GM12873 (cell line): ENCODE data around the gene HECW1.

Source experiments
- CTCF ChIP-seq: IDR thresholded peaks from 2 replicates; pipeline ENCODE4 v1.5.1; 2012; ENCODE audit warnings: low read depth, mild to moderate bottlenecking, moderate library complexity, low read length, control low read depth; ENCODE audit not compliant: insufficient read depth; ENCODE audit errors: missing control alignments

The HECW1 gene

GRCh38 chr7:43463401-43463980 lies 351.0 kb downstream of the HECW1 start:
- no peak for TF ChIP-seq CTCF

GRCh38 chr7:43465581-43466554 lies 353.4 kb downstream of the HECW1 start:
- no peak for TF ChIP-seq CTCF

GRCh38 chr7:43467406-43467805 lies 355.0 kb downstream of the HECW1 start:
- no peak for TF ChIP-seq CTCF

- no peak for TF ChIP-seq CTCF
These were observed 355.4 kb downstream of the HECW1 start for GRCh38 chr7:43467846-43468245.

- no peak for TF ChIP-seq CTCF
These were observed 356.6 kb downstream of the HECW1 start for GRCh38 chr7:43469051-43469450.

- no peak for TF ChIP-seq CTCF
These were observed 357.7 kb downstream of the HECW1 start for GRCh38 chr7:43470110-43470509.

GRCh38 chr7:43475983-43476382 lies 363.5 kb downstream of the HECW1 start:
- no peak for TF ChIP-seq CTCF
